GM18907 (cell line): ENCODE data around the gene FBXW7.
A peak's percentile ranks its signal among the peaks of the same experiment; 100 is the strongest.

Experiments used
- ATAC-seq: cut with Tn5 transposase; IDR thresholded peaks from one replicate; pipeline ENCODE4 v1.9.1; 2021; ENCODE audit warnings: mild to moderate bottlenecking, moderate library complexity; ENCODE audit not compliant: unreplicated experiment

FBXW7 gene

DNA sequence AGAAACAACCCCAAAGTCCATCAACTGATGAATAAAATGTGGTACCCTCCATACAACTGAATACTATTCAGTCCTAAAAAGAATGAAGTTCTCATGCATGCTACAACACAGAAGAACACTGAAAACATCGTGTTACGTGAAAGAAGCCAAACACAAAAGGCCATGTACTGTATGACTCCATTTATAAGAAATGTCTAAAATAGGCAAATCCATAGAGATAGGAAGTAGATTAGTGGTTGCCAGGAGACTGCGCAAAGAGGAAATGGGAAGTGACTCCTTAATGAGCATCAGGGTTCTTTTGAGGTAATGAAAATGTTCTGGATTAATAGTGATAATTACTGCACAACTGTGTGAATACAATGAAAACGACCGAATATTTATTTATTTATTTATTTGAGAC lies 23.4 kb downstream of the FBXW7 start:
- ATAC-seq = no peak

DNA sequence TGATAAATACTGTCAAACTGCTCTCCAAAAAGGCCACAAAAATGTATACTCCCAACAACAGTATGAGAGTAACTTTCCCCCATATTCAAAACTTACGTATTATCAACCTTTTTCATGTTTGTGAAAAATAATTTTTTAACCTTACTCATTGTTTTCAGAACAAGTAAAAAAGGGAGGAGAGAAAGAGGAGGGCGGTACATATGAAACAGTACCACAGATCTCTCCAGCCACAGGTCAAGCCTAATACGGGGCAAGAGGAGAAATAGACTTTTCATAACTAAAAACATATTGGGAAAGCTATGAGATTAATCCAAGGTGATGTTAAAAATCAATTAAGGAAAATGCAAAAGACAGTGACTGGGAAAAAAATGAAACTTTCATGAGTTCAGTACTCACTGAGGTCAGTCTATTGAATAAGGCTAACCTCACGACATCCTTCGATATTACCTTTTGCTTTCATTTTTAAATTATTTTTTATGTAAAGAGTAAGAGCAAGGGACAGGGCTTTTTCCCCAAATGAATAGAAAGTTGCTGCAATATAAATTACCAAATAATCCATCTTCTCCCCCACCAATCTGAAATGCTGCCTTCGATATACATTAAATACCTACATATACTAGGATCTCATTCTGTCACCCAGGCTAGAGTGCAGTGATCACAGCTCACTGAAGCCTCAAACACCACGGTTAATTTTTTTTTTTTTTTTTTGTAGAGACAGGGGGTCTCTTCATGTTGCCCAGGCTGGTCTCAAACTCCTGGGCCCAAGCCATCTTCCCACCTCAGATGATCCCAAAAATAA lies 25.3 kb downstream of the FBXW7 start:
- peak; percentile 42 for ATAC-seq

DNA sequence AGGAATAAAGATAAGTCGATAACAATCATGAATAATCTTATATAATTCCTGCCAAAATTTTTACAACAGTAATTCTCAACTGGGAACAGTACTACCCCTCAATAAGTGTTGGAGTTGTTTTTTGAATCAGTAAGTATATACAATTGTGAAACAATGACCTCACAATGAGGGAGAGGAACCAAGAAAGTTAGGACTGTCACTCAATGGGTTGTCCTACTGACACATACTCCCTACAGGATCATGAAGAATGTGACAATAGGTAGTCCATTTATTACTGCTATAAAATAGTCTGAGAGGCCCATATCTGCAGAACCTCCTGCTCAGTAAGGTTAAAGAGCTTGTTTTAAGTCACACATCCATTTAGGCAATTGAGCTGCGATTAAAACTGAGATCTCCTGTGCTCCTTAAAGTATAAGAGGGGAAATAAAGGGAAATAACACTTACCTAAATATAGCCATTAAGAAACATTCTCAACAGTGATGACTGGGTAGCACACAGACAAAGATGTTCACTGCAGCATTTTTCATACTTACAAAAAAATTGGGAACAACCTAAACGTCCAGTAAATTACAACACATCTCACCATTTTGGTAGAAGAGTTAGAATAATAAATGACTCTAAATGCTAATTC lies 26.2 kb downstream of the FBXW7 start:
- ATAC-seq = peak; percentile 53

DNA sequence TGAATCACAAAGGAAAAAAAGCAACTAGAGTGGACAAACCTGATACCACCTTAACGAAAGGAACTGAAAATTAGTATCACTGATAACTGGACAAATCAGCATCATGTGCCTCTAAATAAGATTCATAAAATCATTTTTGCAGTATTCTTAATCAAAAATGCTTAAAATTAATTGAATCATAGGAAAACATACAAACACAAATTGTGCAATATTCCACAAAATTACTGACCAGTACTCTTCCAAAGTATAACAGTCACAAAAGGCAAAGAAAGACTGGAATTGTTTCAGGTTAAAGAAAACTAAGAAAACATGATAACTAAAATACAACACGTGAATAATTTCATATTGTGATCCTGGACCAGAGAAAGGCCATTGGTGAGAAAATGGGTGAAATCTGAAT lies 27.1 kb downstream of the FBXW7 start:
- no peak for ATAC-seq

DNA sequence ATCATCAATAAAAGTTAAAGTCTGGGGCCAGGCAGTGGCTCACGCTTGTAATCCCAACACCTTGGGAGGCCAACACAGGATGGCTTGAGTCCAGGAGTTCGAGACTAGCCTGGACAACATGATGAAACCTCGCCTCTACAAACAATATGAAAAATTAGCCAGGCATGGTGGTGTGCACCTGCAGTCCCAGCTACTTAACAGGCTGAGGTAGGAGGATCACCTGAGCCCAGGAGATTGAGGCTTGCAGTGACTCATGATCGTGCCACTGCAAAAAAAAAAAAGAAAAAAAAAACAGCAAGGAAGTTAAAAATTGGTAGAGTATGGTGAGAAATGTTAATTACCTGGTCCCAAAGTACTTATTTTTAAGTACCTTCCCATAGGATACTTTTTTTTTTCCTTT lies 27.5 kb downstream of the FBXW7 start:
- no peak for ATAC-seq

DNA sequence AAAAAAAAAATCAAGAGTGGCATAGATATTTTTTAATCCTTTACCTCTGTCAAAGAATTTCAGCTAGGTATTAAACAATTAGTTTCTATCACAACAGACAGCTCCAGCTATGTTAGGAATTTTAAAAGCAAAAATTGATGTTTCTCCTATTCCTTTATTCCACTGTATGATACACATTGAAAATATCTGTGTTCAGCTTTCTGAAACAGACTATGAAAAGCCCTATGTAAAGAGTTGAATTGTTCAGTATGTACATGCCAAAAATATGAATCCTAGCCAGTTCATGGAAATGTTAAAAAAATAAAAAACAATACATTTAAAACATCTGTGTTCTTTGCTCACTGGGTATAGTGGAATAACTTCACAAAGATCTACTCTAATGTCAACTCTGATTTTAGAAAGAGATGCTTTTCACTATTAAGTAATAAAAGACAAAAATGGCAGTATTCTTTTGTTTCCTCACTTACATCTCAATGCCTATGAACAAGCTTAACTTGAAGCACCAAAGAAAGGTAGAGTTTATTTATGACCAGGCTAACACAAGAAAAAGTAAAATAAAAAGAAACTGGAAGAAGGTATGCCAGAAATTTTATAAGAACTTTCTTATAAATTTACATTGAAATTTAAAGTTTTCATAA lies 32.1 kb downstream of the FBXW7 start:
- no peak for ATAC-seq

DNA sequence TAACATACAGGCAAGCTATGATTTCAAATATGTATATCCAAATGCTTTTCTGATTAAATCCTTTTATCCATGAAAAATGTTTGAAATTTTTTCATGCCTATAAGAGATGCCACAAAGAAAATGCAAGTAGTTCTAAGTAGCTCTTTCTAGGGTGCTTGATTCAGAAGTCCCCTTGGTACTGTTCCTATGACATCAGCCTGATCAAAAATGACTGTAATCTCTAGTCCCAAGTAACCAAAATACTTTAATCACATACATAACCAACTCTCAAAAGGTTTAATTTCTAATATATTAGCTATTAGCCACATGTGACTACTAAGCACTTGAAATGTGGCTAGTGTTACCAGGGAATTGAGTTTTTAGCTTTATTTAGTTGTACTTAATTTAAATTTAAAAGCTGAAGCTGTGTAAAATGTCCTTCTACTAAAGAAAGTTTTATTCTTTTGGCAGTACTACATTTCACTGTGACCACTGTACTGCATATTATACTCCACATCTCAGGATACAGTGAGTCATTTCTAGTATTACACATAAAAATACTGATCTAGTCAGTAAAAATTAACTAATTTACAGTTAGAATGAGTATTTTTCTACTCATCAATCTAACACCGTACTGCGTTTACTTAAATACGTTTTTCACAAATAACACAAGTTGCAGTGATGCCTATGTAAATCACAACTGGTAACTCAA lies 33.9 kb downstream of the FBXW7 start:
- ATAC-seq = peak; percentile 49

DNA sequence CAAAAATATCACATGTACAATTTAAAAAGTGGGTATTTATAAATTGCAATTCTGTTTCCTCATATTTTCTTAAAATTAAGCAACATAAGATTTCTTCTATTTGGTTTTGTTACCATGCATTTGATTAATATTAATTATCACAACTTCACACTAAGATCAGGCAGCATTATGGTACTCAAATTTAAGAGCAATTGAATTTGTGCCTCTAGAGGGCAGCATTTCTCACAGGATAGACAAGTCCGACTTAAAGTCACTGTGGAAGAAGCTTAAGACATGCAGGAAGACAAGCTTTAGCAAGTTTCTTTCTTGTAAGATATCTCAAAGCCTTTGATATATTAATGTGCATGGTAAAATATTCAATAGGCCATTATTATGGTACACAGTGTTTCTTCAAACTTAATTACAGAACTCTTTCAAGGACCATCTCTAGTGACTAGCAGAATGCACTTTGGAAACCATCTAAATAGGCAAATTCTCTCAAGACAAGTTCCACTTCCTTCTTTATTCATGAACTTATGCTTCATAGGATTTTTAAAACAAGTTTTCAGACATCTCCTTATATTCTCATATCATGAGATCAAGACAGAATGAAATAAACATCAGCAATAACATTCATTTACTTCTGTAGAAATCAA lies 35.0 kb downstream of the FBXW7 start:
- ATAC-seq = no peak

DNA sequence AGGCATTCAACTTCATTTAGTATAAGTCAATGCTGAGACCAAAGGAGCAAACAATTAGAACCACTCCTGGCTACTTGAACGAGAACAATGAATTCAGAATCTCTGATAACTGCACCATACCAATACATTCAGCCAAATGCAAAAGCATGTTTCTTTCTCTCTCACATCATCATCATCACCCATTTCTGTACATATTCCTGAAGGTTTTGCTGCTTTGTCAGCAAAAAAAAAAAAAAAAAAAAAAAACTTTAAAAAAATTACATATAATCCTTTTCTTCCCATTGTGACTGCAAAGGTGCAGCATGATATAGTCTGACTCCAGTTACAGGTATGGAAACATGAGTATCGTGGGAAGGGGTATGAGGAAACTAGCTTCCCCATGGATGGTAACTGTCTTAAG lies 35.6 kb downstream of the FBXW7 start:
- ATAC-seq = no peak

DNA sequence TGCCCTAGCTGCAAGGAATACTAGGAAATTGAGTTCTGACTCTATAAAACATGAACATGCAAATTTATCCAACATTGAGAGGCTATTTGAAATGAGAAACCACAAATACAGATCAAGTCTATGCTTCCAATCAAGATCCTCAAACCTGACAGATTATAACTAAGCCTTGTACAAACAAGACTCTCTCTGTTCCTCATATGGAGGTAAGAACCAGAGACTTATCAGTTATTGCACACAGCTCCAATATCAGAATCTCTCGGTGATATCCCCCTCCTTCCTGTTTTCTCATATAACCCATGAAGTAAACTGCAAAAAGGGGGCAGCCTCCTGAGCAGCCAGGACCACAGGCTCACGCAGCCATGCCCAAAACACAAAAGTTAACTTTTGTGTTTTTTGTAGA lies 36.5 kb downstream of the FBXW7 start:
- no peak for ATAC-seq

DNA sequence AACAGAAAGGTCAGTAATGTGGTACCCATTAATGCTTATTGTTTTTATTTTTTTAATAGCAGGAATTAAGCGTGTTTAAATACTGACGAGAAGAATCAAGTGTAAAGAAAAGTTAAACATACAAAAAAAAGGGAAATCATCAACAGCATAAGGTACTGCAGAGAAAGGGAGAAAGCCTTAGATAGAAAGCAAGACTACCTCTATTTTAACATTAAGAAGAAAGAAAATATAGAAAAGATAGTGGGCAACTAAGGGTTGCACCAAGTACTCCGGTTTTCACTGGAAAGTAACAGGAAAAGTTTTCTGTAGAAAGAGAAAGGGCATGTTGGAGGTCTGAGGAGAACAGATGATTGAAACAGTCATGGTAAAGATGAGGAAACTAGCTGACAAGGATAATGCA lies 41.9 kb downstream of the FBXW7 start:
- ATAC-seq = no peak

DNA sequence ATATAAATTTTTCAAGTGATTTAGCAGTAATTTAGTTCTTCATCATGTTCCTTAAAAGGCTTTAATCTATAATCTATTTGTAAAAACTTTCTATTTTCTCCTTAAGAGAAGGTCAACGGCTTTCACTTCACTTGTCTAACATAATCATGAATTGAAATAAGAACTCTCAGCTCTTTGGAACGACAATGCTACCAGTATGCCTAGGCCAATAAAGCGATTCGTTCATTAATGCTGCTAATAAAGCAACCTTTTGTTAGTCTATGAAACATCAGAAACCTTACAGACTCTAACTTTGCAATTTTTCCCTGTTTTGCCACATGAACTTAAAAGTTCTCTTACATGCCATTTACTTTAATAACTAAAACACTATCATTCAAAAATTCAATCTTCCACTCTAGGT lies 47.6 kb downstream of the FBXW7 start:
- ATAC-seq = no peak

DNA sequence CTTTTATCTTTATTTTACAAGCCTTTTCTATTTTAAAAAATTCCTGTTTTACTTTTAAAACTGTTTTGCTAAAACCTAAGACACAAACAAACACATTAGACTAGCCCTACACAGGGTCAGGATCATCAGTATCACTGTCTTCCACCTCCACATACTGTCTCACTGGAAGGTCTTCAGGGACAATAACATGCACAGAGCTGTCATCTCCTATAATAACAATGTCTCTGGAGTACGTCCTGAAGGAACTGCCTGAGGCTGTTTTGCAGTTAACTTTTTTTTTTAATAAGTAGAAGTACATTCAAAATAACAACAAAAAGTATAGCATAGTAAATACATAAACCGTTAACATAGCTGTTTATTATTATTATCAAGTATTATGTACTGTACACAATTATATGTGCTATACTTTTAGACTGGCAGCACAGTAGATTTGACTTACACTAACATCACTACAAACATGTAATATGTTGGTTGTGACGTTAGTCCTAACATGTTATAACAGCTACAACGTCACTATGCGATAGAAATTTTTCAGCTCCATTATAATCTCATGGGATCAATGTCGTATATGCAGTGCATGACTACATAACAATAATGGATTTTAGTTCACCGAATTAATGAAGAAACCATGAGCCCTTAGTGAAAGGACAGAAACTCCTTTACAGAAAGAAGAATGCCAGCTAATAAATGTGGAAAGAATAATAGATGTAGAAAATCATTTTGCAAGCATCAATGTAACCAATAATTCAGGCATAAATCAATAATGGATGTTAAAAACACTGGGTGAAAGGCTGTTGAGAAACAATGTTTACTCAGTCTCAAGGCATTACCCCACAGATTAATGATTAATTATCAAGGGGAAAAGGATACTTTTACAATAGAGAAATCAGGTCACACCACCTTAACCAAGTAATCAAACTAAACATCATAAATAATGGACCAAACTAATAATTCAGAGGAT lies 49.2 kb downstream of the FBXW7 start:
- ATAC-seq = no peak

DNA sequence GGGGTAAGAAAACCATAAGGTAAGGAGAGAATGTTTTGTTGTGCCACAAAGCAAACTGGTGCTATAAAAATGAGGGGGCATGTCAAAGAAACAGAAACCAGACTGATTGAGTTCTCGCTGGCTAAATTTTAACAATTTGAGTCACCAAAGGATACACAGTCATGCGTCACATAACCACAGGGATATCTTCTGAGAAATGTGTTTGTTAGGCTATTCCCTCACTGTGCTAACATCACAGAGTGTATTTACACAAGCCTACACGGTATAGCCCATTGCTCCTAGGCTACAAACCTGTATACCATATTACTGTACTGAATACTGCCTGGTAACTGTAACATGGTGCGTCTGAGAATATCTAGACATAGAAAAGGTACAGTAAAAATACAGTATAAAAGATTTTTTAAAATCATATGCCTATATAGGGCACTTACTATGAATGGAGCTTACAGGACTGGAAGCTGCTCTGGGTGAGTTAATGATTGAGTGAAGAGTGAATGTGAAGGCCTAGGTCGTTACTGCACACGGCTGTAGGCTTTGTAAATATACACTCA lies 50.1 kb downstream of the FBXW7 start:
- ATAC-seq = peak; percentile 95

DNA sequence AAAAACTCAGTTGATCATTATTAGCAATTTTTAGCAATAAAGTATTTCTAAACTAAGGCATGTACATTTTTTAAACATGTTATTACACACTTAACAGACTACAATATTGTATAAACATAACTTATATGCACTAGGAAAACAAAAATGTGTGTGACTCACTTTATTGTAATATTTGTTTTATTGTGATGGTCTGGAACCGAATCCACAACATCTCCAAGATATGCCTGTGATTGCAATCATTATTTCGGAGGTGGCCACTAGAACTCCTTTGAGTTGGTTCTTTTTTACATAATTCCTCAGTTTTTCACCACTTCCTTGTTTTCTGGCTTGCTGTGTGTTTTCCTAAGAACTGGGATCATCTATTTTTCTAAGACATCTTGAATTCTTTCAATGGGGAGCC lies 53.7 kb downstream of the FBXW7 start:
- ATAC-seq = no peak

DNA sequence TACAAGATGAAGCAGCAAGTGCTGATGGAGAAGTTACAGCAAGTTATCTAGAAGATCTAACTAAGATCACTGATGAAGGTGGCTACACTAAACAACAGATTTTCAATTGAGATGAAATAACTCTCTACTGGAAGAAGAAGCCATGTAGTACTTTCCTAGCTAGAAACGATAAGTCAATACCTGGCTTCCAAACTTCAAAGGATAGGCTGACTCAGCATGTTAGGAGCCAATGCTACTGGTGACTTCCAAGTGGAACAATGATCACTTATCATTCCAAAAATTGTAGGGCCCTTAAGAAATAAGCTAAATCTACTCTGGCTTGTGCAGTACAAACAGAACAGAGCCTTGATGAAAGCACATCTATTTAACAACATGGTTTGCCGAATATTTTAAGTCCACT lies 55.0 kb downstream of the FBXW7 start:
- no peak for ATAC-seq

DNA sequence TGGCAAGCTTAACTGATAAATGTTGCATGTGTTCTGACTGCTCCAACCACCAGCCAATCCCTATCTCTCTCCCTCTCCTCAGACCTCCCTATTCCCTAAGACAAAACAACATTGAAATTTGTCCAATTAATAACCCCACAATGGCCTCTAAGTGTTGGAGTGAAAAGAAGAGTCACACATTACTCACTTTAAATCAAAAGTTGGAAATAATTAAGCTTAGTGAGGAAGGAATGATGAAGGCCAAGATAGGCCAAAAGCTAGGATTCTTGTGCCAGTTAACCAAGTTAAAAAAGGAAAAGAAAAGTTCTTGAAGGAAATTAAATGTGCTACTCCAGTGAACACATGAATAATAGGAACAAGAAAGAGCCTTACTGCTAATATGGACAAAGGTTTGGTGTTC lies 55.6 kb downstream of the FBXW7 start:
- ATAC-seq = no peak

DNA sequence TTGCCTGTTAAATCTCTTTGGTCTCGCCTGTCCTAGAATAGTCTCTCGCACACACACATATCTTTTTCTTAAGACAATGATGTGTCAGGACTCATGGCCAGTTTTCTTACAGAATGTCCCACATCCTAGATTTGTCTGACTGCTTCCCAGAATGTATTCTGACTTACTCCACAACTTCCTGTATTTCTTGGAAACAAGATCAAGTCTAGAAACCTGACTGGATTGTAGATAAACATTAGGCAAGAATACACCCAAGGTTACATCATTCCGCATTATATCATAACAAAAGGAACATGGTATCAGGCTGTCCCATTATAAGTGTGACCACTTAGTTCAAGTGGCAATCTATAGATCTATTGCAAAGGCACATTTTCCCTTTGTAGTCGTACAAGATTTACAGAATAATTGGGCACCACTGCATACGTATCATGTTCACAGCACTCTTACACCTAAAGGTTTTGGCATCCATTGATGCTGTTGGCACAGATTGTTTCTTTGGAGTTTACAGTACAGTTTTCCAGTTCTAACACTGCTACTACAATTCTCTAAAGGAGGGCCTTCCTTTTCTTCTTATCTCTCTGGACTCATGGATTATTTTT lies 56.4 kb downstream of the FBXW7 start:
- no peak for ATAC-seq

DNA sequence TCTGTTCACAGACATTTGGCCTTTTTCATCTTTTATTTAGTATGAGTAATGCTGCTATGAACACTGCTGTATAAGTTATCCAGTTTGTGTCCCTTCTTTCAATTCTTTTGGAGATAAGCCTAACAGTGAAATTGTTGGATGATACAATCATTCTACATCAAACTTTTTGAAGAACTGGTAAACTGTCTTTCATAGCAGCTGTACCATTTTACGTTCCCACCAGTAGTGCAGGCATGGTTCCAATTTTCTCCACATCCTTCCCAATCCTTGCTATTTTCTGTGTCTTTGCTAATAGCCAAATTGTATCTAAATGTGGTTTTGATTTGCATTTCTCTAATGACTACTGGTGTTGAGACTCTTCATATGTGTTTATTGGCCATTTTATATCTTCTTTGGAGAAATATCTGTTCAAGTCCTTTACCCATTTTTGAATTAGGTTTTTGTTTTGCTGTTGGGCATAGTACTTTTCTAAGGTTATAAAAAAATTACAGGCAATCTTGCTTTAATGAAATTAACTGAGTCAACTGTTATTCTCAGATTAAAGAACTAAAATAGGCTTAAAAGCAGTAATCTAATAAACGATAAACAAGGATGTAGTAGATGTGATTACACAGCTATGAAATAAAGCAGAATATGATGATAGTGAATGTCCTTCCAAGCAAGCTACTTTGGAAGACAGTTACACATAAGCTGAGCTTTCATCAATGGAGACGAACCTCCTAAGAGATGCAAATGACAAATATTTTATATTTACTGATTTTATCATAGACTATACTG lies 57.2 kb downstream of the FBXW7 start:
- no peak for ATAC-seq
